ENCODE measurements around the gene IRX4.

Gene IRX4

GRCh38 chr5:1856596-1857255, 26.0 kb downstream of the IRX4 start:
- Histone ChIP-seq H3K9ac (ENCODE audit: low read depth, low read length) (no peak overlapping the region), H3K9me3 (ENCODE audit: insufficient read depth, low read length, severe bottlenecking) (no peaks in the 10 kb centered on the region), H3K79me2 (ENCODE audit: insufficient read depth, low read length) (no peaks in the 10 kb centered on the region), H4K20me1 (ENCODE audit: insufficient read depth, low read length) (no peaks in the 10 kb centered on the region), H2AFZ (ENCODE audit: low read depth, low read length) (no peak overlapping the region), H3K4me1 (ENCODE audit: insufficient read depth, low read length) (no peaks in the 10 kb centered on the region), H3K4me2 (ENCODE audit: insufficient read depth, low read length) (no peak overlapping the region), H3K4me3 (ENCODE audit: low read depth in 1 of 2, low read length in 2 of 2) (no peak overlapping the region), H3K27ac (ENCODE audit: low read length) (no peak overlapping the region), H3K27me3 (ENCODE audit: insufficient read depth, low read length, poor library complexity) (no peaks in the 10 kb centered on the region), H3K36me3 (ENCODE audit: insufficient read depth, low read length) (no peaks in the 10 kb centered on the region)
- DNase-seq (no peak), ATAC-seq (ENCODE audit: insufficient read depth, low read depth) (no peak)
- TF ChIP-seq EZH2 (IDR thresholded peaks at IDR 0.05; ENCODE audit: borderline replicate concordance, low read depth, low read length, severe bottlenecking): no peak
- TF ChIP-seq CTCF (IDR thresholded peaks at IDR 0.05; ENCODE audit: borderline replicate concordance, extremely low read depth, low read length, poor library complexity, severe bottlenecking): no peak

- Histone ChIP-seq H3K27ac (ENCODE audit: low read length) (no peak overlapping the region), H2AFZ (ENCODE audit: low read depth, low read length) (no peak overlapping the region), H3K9ac (ENCODE audit: low read depth, low read length) (no peak overlapping the region), H3K36me3 (ENCODE audit: insufficient read depth, low read length) (no peaks in the 10 kb centered on the region), H3K9me3 (ENCODE audit: insufficient read depth, low read length, severe bottlenecking) (no peaks in the 10 kb centered on the region), H3K4me1 (ENCODE audit: insufficient read depth, low read length) (no peaks in the 10 kb centered on the region), H4K20me1 (ENCODE audit: insufficient read depth, low read length) (no peaks in the 10 kb centered on the region), H3K4me3 (ENCODE audit: low read depth in 1 of 2, low read length in 2 of 2) (no peak overlapping the region), H3K4me2 (ENCODE audit: insufficient read depth, low read length) (no peak overlapping the region), H3K79me2 (ENCODE audit: insufficient read depth, low read length) (no peaks in the 10 kb centered on the region), H3K27me3 (ENCODE audit: insufficient read depth, low read length, poor library complexity) (no peaks in the 10 kb centered on the region)
- ATAC-seq (ENCODE audit: insufficient read depth, low read depth) (no peak), DNase-seq (no peak)
- no peak for TF ChIP-seq CTCF (IDR thresholded peaks at IDR 0.05; ENCODE audit: borderline replicate concordance, extremely low read depth, low read length, poor library complexity, severe bottlenecking)
- no peak for TF ChIP-seq EZH2 (IDR thresholded peaks at IDR 0.05; ENCODE audit: borderline replicate concordance, low read depth, low read length, severe bottlenecking)
Observed at GRCh38 chr5:1855596-1855995, 27.1 kb downstream of the IRX4 start.

GRCh38 chr5:1855075-1855474, 27.6 kb downstream of the IRX4 start:
- Histone ChIP-seq H3K27ac (ENCODE audit: low read length) (no peak overlapping the region), H3K27me3 (ENCODE audit: insufficient read depth, low read length, poor library complexity) (no peaks in the 10 kb centered on the region), H4K20me1 (ENCODE audit: insufficient read depth, low read length) (no peaks in the 10 kb centered on the region), H3K4me2 (ENCODE audit: insufficient read depth, low read length) (no peak overlapping the region), H2AFZ (ENCODE audit: low read depth, low read length) (no peak overlapping the region), H3K4me1 (ENCODE audit: insufficient read depth, low read length) (no peaks in the 10 kb centered on the region), H3K36me3 (ENCODE audit: insufficient read depth, low read length) (no peaks in the 10 kb centered on the region), H3K9ac (ENCODE audit: low read depth, low read length) (no peak overlapping the region), H3K79me2 (ENCODE audit: insufficient read depth, low read length) (no peaks in the 10 kb centered on the region), H3K9me3 (ENCODE audit: insufficient read depth, low read length, severe bottlenecking) (no peaks in the 10 kb centered on the region), H3K4me3 (ENCODE audit: low read depth in 1 of 2, low read length in 2 of 2) (no peak overlapping the region)
- ATAC-seq (ENCODE audit: insufficient read depth, low read depth) (no peak), DNase-seq (no peak)
- TF ChIP-seq CTCF (IDR thresholded peaks at IDR 0.05; ENCODE audit: borderline replicate concordance, extremely low read depth, low read length, poor library complexity, severe bottlenecking): no peak
- TF ChIP-seq EZH2 (IDR thresholded peaks at IDR 0.05; ENCODE audit: borderline replicate concordance, low read depth, low read length, severe bottlenecking): no peak

All from DND-41 (cell line).